HepG2 (cell line): Measurements from ENCODE around the gene BARHL2. TPM values are rescaled to one million over a fixed set of nuclear protein-coding genes. Genes with fewer than 3 reads are reported as not detected.

Experiments
- ATAC-seq: fragments of 200-7000 bp; cut with Tn5 transposase; 3 replicates; pipeline ENCODE4 v1.9.1; 2020; ENCODE audit warnings: mild to moderate bottlenecking, moderate library complexity
- BruUV-seq: library from RNA; stranded (reverse); fragments of 400-500 nt; replicated peaks from 2 replicates; lab custom pipeline; 2021; lab: Mats Ljungman, UMichigan
- CTCF ChIA-PET: fragments of 300-600 bp; formaldehyde crosslinking; extraction: SDS; loops from one replicate; lab custom pipeline; 2021; ENCODE audit warnings: low total read pairs, inconsistent platforms, low intra/inter-chr PET ratio; lab: Yijun Ruan, JAX
- POLR2A ChIA-PET: fragments of 350-600 bp; sonication (Branson Sonifier 250); formaldehyde crosslinking; loops from one replicate; lab custom pipeline; 2020; ENCODE audit warnings: antibody characterized with exemption, inconsistent platforms; lab: Yijun Ruan, JAX
- DNase-seq: peaks from one replicate; pipeline ENCODE4 v3.0.0-alpha.2; 2015; ENCODE audit warnings: low spot score
- FAIRE-seq: peaks from 3 replicates; lab custom pipeline; 2011; peaks lifted over from hg19 to GRCh38; lab: Jason Lieb, UNC
- H2AFZ ChIP-seq: one replicate; pipeline ENCODE4 v1.6.1; 2011; ENCODE audit warnings: low read length, inconsistent platforms
- H3K27ac ChIP-seq: fragments of 300-600 bp; 3 replicates; pipeline ENCODE4 v1.8.0; 2011; ENCODE audit warnings: mixed run types, mild to moderate bottlenecking, mixed read lengths, low read length, inconsistent platforms; ENCODE audit not compliant: insufficient read depth; ENCODE audit errors: extremely low read length
- H3K27me3 ChIP-seq, 2 experiments: fragments of 200-600 bp in 1 of 2; 2 replicates in 1 of 2; 3 replicates in 1 of 2; pipeline versions ENCODE4 v1.6.0 to v1.8.0; 2011; ENCODE audit warnings: low read length in 2 of 2, mild to moderate bottlenecking in 2 of 2, moderate library complexity in 2 of 2, inconsistent platforms in 1 of 2; ENCODE audit not compliant: insufficient read depth in 2 of 2, control insufficient read depth in 1 of 2
- H3K36me3 ChIP-seq, 2 experiments: fragments of 200-600 bp in 1 of 2; replicated peaks in 1 of 2; 2 replicates in 1 of 2; 3 replicates in 1 of 2; pipeline versions ENCODE4 v1.5.1 to v1.8.0; 2011; ENCODE audit warnings: low read length in 2 of 2, inconsistent platforms in 1 of 2; ENCODE audit not compliant: insufficient read depth in 2 of 2, control insufficient read depth in 1 of 2
- H3K4me1 ChIP-seq: 2 replicates; pipeline ENCODE4 v1.5.1; 2012; ENCODE audit warnings: low read length, inconsistent platforms; ENCODE audit not compliant: insufficient read depth
- H3K4me2 ChIP-seq: 2 replicates; pipeline ENCODE4 v1.6.0; 2011; ENCODE audit warnings: low read depth, low read length, inconsistent platforms
- H3K4me3 ChIP-seq, 3 experiments: fragments of 200-600 bp in 1 of 3; sonication (generic), shearing (Covaris generic) in 1 of 3; replicated peaks in 1 of 3; 2 replicates each; pipeline ENCODE4 v1.5.1; 2011 to 2016; ENCODE audit warnings: low read length in 3 of 3, inconsistent platforms in 2 of 3, low read depth in 2 of 3, mild to moderate bottlenecking in 2 of 3, control low read depth in 1 of 3, mixed read lengths in 1 of 3; ENCODE audit not compliant: insufficient read depth in 1 of 3
- H3K79me2 ChIP-seq: one replicate; pipeline ENCODE4 v1.6.1; 2011; ENCODE audit warnings: low read length, inconsistent platforms; ENCODE audit not compliant: insufficient read depth
- H3K9ac ChIP-seq: 2 replicates; pipeline ENCODE4 v1.6.0; 2011; ENCODE audit warnings: mild to moderate bottlenecking, low read depth, low read length, inconsistent platforms; ENCODE audit not compliant: insufficient read depth
- H3K9me3 ChIP-seq: 2 replicates; pipeline ENCODE4 v1.5.1; 2012; ENCODE audit warnings: mild to moderate bottlenecking, low read length
- H4K20me1 ChIP-seq: 2 replicates; pipeline ENCODE4 v1.6.0; 2011; ENCODE audit warnings: inconsistent platforms, mild to moderate bottlenecking, low read length, moderate library complexity; ENCODE audit not compliant: insufficient read depth
- CREB1 ChIP-seq, 2 experiments: fragments of 450-650 bp in 1 of 2; IDR thresholded peaks; 2 replicates each; pipeline ENCODE4 v1.6.1; 2016 to 2017; ENCODE audit warnings: control low read depth in 1 of 2, mild to moderate bottlenecking in 1 of 2, missing compliant biosample characterization in 1 of 2, missing genetic modification characterization in 1 of 2
- FOXM1 ChIP-seq: sonication (generic); formaldehyde crosslinking; IDR thresholded peaks from 2 replicates; pipeline ENCODE4 v1.5.0; 2020; ENCODE audit warnings: missing genetic modification reagents
- GATAD1 ChIP-seq: IDR thresholded peaks from 2 replicates; pipeline ENCODE4 v1.6.1; 2016; ENCODE audit warnings: missing genetic modification reagents, missing compliant biosample characterization
- GTF3A ChIP-seq: sonication (generic); formaldehyde crosslinking; conservative IDR thresholded peaks from 2 replicates; pipeline ENCODE4 v1.4.0; 2020; ENCODE audit warnings: mild to moderate bottlenecking, missing genetic modification reagents
- IRF1 ChIP-seq: sonication (generic); formaldehyde crosslinking; IDR thresholded peaks from 2 replicates; pipeline ENCODE4 v1.4.0; 2020; ENCODE audit warnings: low read depth, mild to moderate bottlenecking, missing genetic modification reagents
- MEIS2 ChIP-seq: sonication (generic); formaldehyde crosslinking; IDR thresholded peaks from 2 replicates; pipeline ENCODE4 v1.9.0; 2021; ENCODE audit warnings: mild to moderate bottlenecking, missing genetic modification reagents
- SMAD3 ChIP-seq: sonication (generic); formaldehyde crosslinking; IDR thresholded peaks from 2 replicates; pipeline ENCODE4 v1.4.0; 2020; ENCODE audit warnings: missing genetic modification reagents
- THAP11 ChIP-seq: IDR thresholded peaks from 2 replicates; pipeline ENCODE4 v1.6.1; 2016; ENCODE audit warnings: missing biosample characterization, missing genetic modification reagents
- ZNF607 ChIP-seq: sonication (generic); formaldehyde crosslinking; IDR thresholded peaks from 2 replicates; pipeline ENCODE4 v1.5.1; 2020; ENCODE audit warnings: missing genetic modification reagents, mild to moderate bottlenecking, borderline replicate concordance
- ZNF687 ChIP-seq: sonication (generic); formaldehyde crosslinking; IDR thresholded peaks from 2 replicates; pipeline ENCODE4 v1.5.1; 2020; ENCODE audit warnings: mild to moderate bottlenecking, missing genetic modification reagents, moderate library complexity
- WGBS: methylation state at CpG from one replicate; pipeline ENCODE4 v1.1.6; 2017; ENCODE audit warnings: low lambda C conversion rate; 5-methylcytosine and 5-hydroxymethylcytosine counted together
- in situ Hi-C: cut with HindIII; loops from 2 replicates; pipeline ENCODE4 v1.10.0; 2017; ENCODE audit warnings: low pct_unique_long_range_greater_than_20kb; ENCODE audit not compliant: extremely low pct_ligation_motif_present
- intact Hi-C: fragments of 100-400 bp; cut with micrococcal nuclease; formaldehyde crosslinking; loops from one replicate; pipeline ENCODE4 v1.10.0; 2022; ENCODE audit not compliant: unreplicated experiment
- polyA plus RNA-seq, 8 experiments: library from polyadenylated mRNA; depleted of rRNA in 3 of 8; stranded (reverse) in 7 of 8; unstranded in 1 of 8; fragments of >200 nt; fragmentation: Illumina TruSeq in 4 of 8; extraction: Trizol in 4 of 8; gene quantifications; 2 replicates each; pipeline versions ENCODE4 v1.2.1 to v1.2.3, GENCODE V29; 2011 to 2016; ENCODE audit warnings: low read depth in 4 of 8, missing spikeins in 1 of 8, mixed read lengths in 1 of 8; ENCODE audit not compliant: insufficient read depth in 1 of 8
- total RNA-seq, 5 experiments: library from RNA; depleted of rRNA; stranded (reverse); fragments of >200 nt; fragmentation: Illumina TruSeq; extraction: Trizol; gene quantifications; 2 replicates each; pipeline ENCODE4 v1.2.3, GENCODE V29; 2016; ENCODE audit warnings: low read depth in 1 of 5

Gene BARHL2
- total and polyA plus RNA-seq, 2 of the 13 experiments (the other 11 are each of a cell fraction or from before 2014, with no cell fraction given), result not detected

GRCh38 chr1:90706437-90707362, 10.4 kb downstream of the BARHL2 start (continued):
- TF ChIP-seq ZNF687 (CRISPR knock-in tag), result peak; percentile 38

GRCh38 chr1:90705956-90706355, 11.1 kb downstream of the BARHL2 start:
- CTCF ChIA-PET, result no interaction called here
- 75% methylated on average over 8 of the region's 8 CpGs for WGBS
- FAIRE-seq, result no peak
- POLR2A ChIA-PET, result no interaction called here
- Histone ChIP-seq H3K27me3 (peaks cover 11 to 56% of the 10 kb centered on the region in 2 experiments), H2AFZ (no peak overlapping the region), H3K4me2 (0 out of 2 replicates have a peak overlapping the region, but pooled peaks have one; percentile 68), H3K9ac (no peak overlapping the region), H3K36me3 (no peaks in the 10 kb centered on the region), H3K4me1 (no peaks in the 10 kb centered on the region; the same call in 1 of the 2 replicates), H3K27ac (no peak overlapping the region), H3K79me2 (no peaks in the 10 kb centered on the region), H3K9me3 (no peaks in the 10 kb centered on the region), H4K20me1 (no peaks in the 10 kb centered on the region), H3K4me3 (no peak overlapping the region)
- intact Hi-C loops (no loop called here), in situ Hi-C loops (no loop called here)
- BruUV-seq, result no TSS peak
- ATAC-seq, result no peak
- no peak for DNase-seq
- TF ChIP-seq MEIS2, result no peak
- no peak for TF ChIP-seq CREB1 (IDR thresholded peaks at IDR 0.05)
- TF ChIP-seq CREB1 (CRISPR knock-in tag; IDR thresholded peaks at IDR 0.05), result no peak
- TF ChIP-seq GATAD1, result no peak
- no peak for TF ChIP-seq THAP11 (CRISPR knock-in tag)
- no peak for TF ChIP-seq FOXM1 (CRISPR knock-in tag)
- no peak for TF ChIP-seq SMAD3
- no peak for TF ChIP-seq ZNF607 (CRISPR knock-in tag)
- no peak for TF ChIP-seq GTF3A (CRISPR knock-in tag)
- TF ChIP-seq IRF1 (CRISPR knock-in tag), result no peak
